Glutamatergic neuron (in vitro differentiated cells): ENCODE data around the gene USP9X. TPM values are rescaled to one million over a fixed set of nuclear protein-coding genes. Genes with fewer than 3 reads are reported as not detected.
A peak's percentile ranks its signal among the peaks of the same experiment; 100 is the strongest.
"Not testable (repeated sequence)": the region's sequence is repeated elsewhere in the genome, so short reads cannot be mapped to it uniquely, and the experiment has no call there.

Source experiments
- DNase-seq: peaks from one replicate; pipeline ENCODE4 v3.0.0; 2022
- H3K27ac Mint-ChIP-seq: one replicate; pipeline ENCODE4 v1.8.0; 2020; ENCODE audit warnings: mild to moderate bottlenecking, mixed read lengths, inconsistent platforms; ENCODE audit not compliant: unreplicated experiment
- H3K27me3 Mint-ChIP-seq: one replicate; pipeline ENCODE4 v1.8.0; 2020; ENCODE audit warnings: mild to moderate bottlenecking, moderate library complexity, mixed read lengths, inconsistent platforms; ENCODE audit not compliant: unreplicated experiment
- H3K36me3 Mint-ChIP-seq: one replicate; pipeline ENCODE4 v1.8.0; 2020; ENCODE audit warnings: mild to moderate bottlenecking, mixed read lengths, inconsistent platforms; ENCODE audit not compliant: unreplicated experiment
- H3K4me1 Mint-ChIP-seq: one replicate; pipeline ENCODE4 v1.8.0; 2020; ENCODE audit warnings: mild to moderate bottlenecking, low read depth, mixed read lengths, inconsistent platforms; ENCODE audit not compliant: unreplicated experiment
- H3K4me3 Mint-ChIP-seq: one replicate; pipeline ENCODE4 v1.8.0; 2020; ENCODE audit warnings: mild to moderate bottlenecking, mixed read lengths, inconsistent platforms; ENCODE audit not compliant: unreplicated experiment
- H3K9me3 Mint-ChIP-seq: one replicate; pipeline ENCODE4 v1.8.0; 2020; ENCODE audit warnings: mild to moderate bottlenecking, moderate library complexity, mixed read lengths, inconsistent platforms; ENCODE audit not compliant: unreplicated experiment
- CTCF ChIP-seq: fragments of 200-600 bp; sonication (generic); IDR thresholded peaks from one replicate; pipeline ENCODE4 v1.5.0; 2021; ENCODE audit not compliant: partially characterized antibody, unreplicated experiment
- total RNA-seq: library from RNA; stranded (reverse); fragmentation: NEBNext Ultra II Directional; extraction: Animal tissue kit (Norgen Biotek cat#: 25700); gene quantifications from one replicate; pipeline ENCODE4 v1.2.1, GENCODE V29; 2021; ENCODE audit not compliant: unreplicated experiment

USP9X gene
- total RNA-seq, 1 donor from 2014 or later: 120 TPM

GRCh38 chrX:41265615-41266014 lies 180.4 kb downstream of the USP9X start:
- no peak for DNase-seq
- no peak overlapping the region for H3K27ac Mint-ChIP-seq
- no peaks in the 10 kb centered on the region for H3K4me1 Mint-ChIP-seq
- no peak for TF ChIP-seq CTCF
- H3K27me3 Mint-ChIP-seq: peaks cover 2% of the 10 kb centered on the region
- H3K36me3 Mint-ChIP-seq: no peaks in the 10 kb centered on the region
- H3K9me3 Mint-ChIP-seq: no peaks in the 10 kb centered on the region
- H3K4me3 Mint-ChIP-seq: no peak overlapping the region

- no peaks in the 10 kb centered on the region for H3K4me1 Mint-ChIP-seq
- peaks cover 1% of the 10 kb centered on the region for H3K9me3 Mint-ChIP-seq
- TF ChIP-seq CTCF: no peak
- no peaks in the 10 kb centered on the region for H3K36me3 Mint-ChIP-seq
- no peak overlapping the region for H3K27ac Mint-ChIP-seq
- no peak overlapping the region for H3K4me3 Mint-ChIP-seq
- no peak for DNase-seq
- H3K27me3 Mint-ChIP-seq: no peaks in the 10 kb centered on the region
Observed at GRCh38 chrX:41273638-41274037, 188.4 kb downstream of the USP9X start.

GRCh38 chrX:41275661-41276609 lies 190.7 kb downstream of the USP9X start:
- Mint-ChIP-seq H3K4me1 (no peaks in the 10 kb centered on the region), H3K36me3 (no peaks in the 10 kb centered on the region), H3K27ac (no peak overlapping the region), H3K9me3 (no peaks in the 10 kb centered on the region), H3K27me3 (no peaks in the 10 kb centered on the region), H3K4me3 (peak overlapping the region; percentile 80)
- DNase-seq: peak; percentile 77
- TF ChIP-seq CTCF: no peak

- Mint-ChIP-seq H3K27me3 (no peaks in the 10 kb centered on the region), H3K4me3 (peak overlapping the region; percentile 63), H3K27ac (no peak overlapping the region), H3K36me3 (no peaks in the 10 kb centered on the region), H3K4me1 (no peaks in the 10 kb centered on the region), H3K9me3 (no peaks in the 10 kb centered on the region)
- no peak for DNase-seq
- no peak for TF ChIP-seq CTCF
Observed at GRCh38 chrX:41276661-41277506, 191.6 kb downstream of the USP9X start.

GRCh38 chrX:41282307-41282706 lies 197.1 kb downstream of the USP9X start:
- H3K4me1 Mint-ChIP-seq, H3K36me3 Mint-ChIP-seq, H3K9me3 Mint-ChIP-seq, H3K4me3 Mint-ChIP-seq, DNase-seq, H3K27ac Mint-ChIP-seq, H3K27me3 Mint-ChIP-seq: not testable (repeated sequence)

GRCh38 chrX:41285928-41286327 lies 200.7 kb downstream of the USP9X start:
- not testable (repeated sequence) for H3K9me3 Mint-ChIP-seq, H3K27ac Mint-ChIP-seq, H3K4me3 Mint-ChIP-seq, DNase-seq, H3K36me3 Mint-ChIP-seq, H3K4me1 Mint-ChIP-seq, H3K27me3 Mint-ChIP-seq
